A549 (cell line): ENCODE measurements around the gene CDC14A. TPM values are rescaled to one million over a fixed set of nuclear protein-coding genes. Genes with fewer than 3 reads are reported as not detected.

ENCODE experiments used
- ATAC-seq, 2 experiments: fragments of 200-7000 bp in 1 of 2; fragments of >200 bp in 1 of 2; cut with Nextera tagmentation in 1 of 2; cut with Tn5 transposase in 1 of 2; 3 replicates each; pipeline versions ENCODE4 v1.8.0 to v1.9.1; 2018 to 2020; ENCODE audit warnings: mild to moderate bottlenecking in 1 of 2, moderate library complexity in 1 of 2
- CTCF ChIA-PET: fragments of 300-600 bp; sonication (Branson Sonifier 250); formaldehyde crosslinking; extraction: SDS; loops from one replicate; lab custom pipeline; 2021; ENCODE audit warnings: antibody characterized with exemption, inconsistent platforms; lab: Yijun Ruan, JAX
- POLR2A ChIA-PET: fragments of 350-600 bp; formaldehyde crosslinking; extraction: SDS; loops from one replicate; lab custom pipeline; 2021; ENCODE audit warnings: antibody characterized with exemption, inconsistent platforms; lab: Yijun Ruan, JAX
- DNase-seq, 2 experiments: peaks; one replicate each; pipeline versions ENCODE4 v3.0.0 to v3.0.0-alpha.2; 2011 to 2016; ENCODE audit warnings: low read depth in 1 of 2, low spot score in 1 of 2
- FAIRE-seq: peaks from 2 replicates; lab custom pipeline; 2011; peaks lifted over from hg19 to GRCh38; lab: Jason Lieb, UNC
- H3K27ac ChIP-seq, 2 experiments: fragments of >200 bp; sonication (Bioruptor Twin); formaldehyde crosslinking; 3 replicates each; pipeline ENCODE4 v1.5.1; 2016 to 2017
- H3K4me1 ChIP-seq: fragments of >200 bp; sonication (Bioruptor Twin); formaldehyde crosslinking; 3 replicates; pipeline ENCODE4 v1.6.1; 2016
- H3K4me2 ChIP-seq: fragments of >200 bp; sonication (Bioruptor Twin); formaldehyde crosslinking; 3 replicates; pipeline ENCODE4 v1.6.1; 2016
- H3K4me3 ChIP-seq: fragments of >200 bp; sonication (Bioruptor Twin); formaldehyde crosslinking; 3 replicates; pipeline ENCODE4 v1.5.1; 2016
- H3K9me3 ChIP-seq: fragments of >200 bp; sonication (Bioruptor Twin); formaldehyde crosslinking; 3 replicates; pipeline ENCODE4 v1.6.1; 2016
- BCL3 ChIP-seq: fragments of >200 bp; sonication (Bioruptor Twin); formaldehyde crosslinking; IDR thresholded peaks from 3 replicates; pipeline ENCODE4 v1.6.1; 2016
- CBX8 ChIP-seq: fragments of 200-600 bp; sonication (generic); IDR thresholded peaks from 2 replicates; pipeline ENCODE4 v1.6.1; 2016
- CEBPB ChIP-seq, 2 experiments: fragments of >200 bp in 1 of 2; sonication (Bioruptor Twin) in 1 of 2; formaldehyde crosslinking in 1 of 2; IDR thresholded peaks; 2 replicates each; pipeline ENCODE4 v1.6.1; 2012 to 2016
- FOXS1 ChIP-seq: fragments of 250-450 bp; sonication (Bioruptor Pico); IDR thresholded peaks from 2 replicates; pipeline ENCODE4 v1.5.0; 2020; ENCODE audit warnings: mild to moderate bottlenecking, moderate library complexity
- HEYL ChIP-seq: fragments of 250-450 bp; sonication (Bioruptor Pico); IDR thresholded peaks from 2 replicates; pipeline ENCODE4 v1.8.0; 2021; ENCODE audit warnings: mild to moderate bottlenecking, moderate library complexity
- HOXB13 ChIP-seq: fragments of 250-450 bp; sonication (Bioruptor Pico); IDR thresholded peaks from 2 replicates; pipeline ENCODE4 v1.5.0; 2020; ENCODE audit warnings: low read depth, mild to moderate bottlenecking, moderate library complexity
- MAX ChIP-seq: IDR thresholded peaks from 2 replicates; pipeline ENCODE4 v1.6.1; 2012
- MAZ ChIP-seq: fragments of 150-350 bp; IDR thresholded peaks from 2 replicates; pipeline ENCODE4 v1.6.1; 2014; ENCODE audit warnings: antibody characterized with exemption, low read depth, low read length, borderline replicate concordance
- NFE2L2 ChIP-seq: fragments of 150-350 bp; conservative IDR thresholded peaks from 2 replicates; pipeline ENCODE4 v1.6.1; 2014; ENCODE audit warnings: low read length
- POLR2A ChIP-seq: IDR thresholded peaks from 2 replicates; pipeline ENCODE4 v1.6.1; 2012; ENCODE audit warnings: mild to moderate bottlenecking, low read length
- POLR2AphosphoS2 ChIP-seq: conservative IDR thresholded peaks from 2 replicates; pipeline ENCODE4 v1.6.1; 2012; ENCODE audit warnings: low read length, improper control_type of control experiment, inconsistent platforms
- RNF2 ChIP-seq: fragments of 200-600 bp; sonication (generic); IDR thresholded peaks from 2 replicates; pipeline ENCODE4 v1.6.1; 2016; ENCODE audit warnings: low read depth, mild to moderate bottlenecking, antibody characterized with exemption, moderate library complexity, borderline replicate concordance
- SMC3 ChIP-seq: fragments of >200 bp; sonication (Bioruptor Twin); formaldehyde crosslinking; IDR thresholded peaks from 3 replicates; pipeline ENCODE4 v1.6.1; 2018; ENCODE audit warnings: inconsistent platforms
- TFCP2L1 ChIP-seq: fragments of 250-450 bp; sonication (Bioruptor Pico); IDR thresholded peaks from 2 replicates; pipeline ENCODE4 v1.5.0; 2021; ENCODE audit warnings: mild to moderate bottlenecking
- ZC3H11A ChIP-seq: fragments of 450-650 bp; IDR thresholded peaks from 2 replicates; pipeline ENCODE4 v1.6.1; 2014; ENCODE audit warnings: antibody characterized with exemption, mild to moderate bottlenecking
- ZFP36 ChIP-seq: fragments of 450-650 bp; IDR thresholded peaks from 2 replicates; pipeline ENCODE4 v1.6.1; 2014; ENCODE audit warnings: borderline replicate concordance; ENCODE audit not compliant: partially characterized antibody
- ZNF302 ChIP-seq: fragments of 250-450 bp; sonication (Bioruptor Pico); IDR thresholded peaks from 2 replicates; pipeline ENCODE4 v1.9.0; 2021; ENCODE audit warnings: inconsistent platforms, mild to moderate bottlenecking, moderate library complexity
- ZSCAN20 ChIP-seq: fragments of 250-450 bp; sonication (Bioruptor Pico); IDR thresholded peaks from 2 replicates; pipeline ENCODE4 v1.8.0; 2022; ENCODE audit warnings: mild to moderate bottlenecking, moderate library complexity
- WGBS: methylation state at CpG from one replicate; pipeline ENCODE4 v1.1.6; 2017; ENCODE audit errors: missing lambda C conversion rate; 5-methylcytosine and 5-hydroxymethylcytosine counted together
- polyA minus RNA-seq: library from RNA; depleted of rRNA, polyadenylated mRNA; stranded (reverse); fragments of >200 nt; gene quantifications from 2 replicates; pipeline ENCODE4 v1.2.3, GENCODE V29; 2011; rRNA and poly(A)+ RNA removed
- polyA plus RNA-seq, 4 experiments: library from polyadenylated mRNA; depleted of rRNA in 3 of 4; stranded (reverse); fragments of >200 nt; fragmentation: RNase III in 1 of 4; extraction: RNeasy Plus Mini Kit Qiagen cat#74134 plus additional on column Dnase treatment in 1 of 4; gene quantifications; 2 replicates in 3 of 4; 3 replicates in 1 of 4; pipeline ENCODE4 v1.2.3, GENCODE V29; 2011 to 2017
- TF ChIP-seq, protein P1 (sequence below): fragments of 200-600 bp; sonication (generic); IDR thresholded peaks from 2 replicates; pipeline ENCODE4 v1.6.1; 2016; ENCODE audit warnings: antibody characterized with exemption, mild to moderate bottlenecking, moderate library complexity
- TF ChIP-seq, protein P2 (sequence below): fragments of >200 bp; sonication (Bioruptor Twin); formaldehyde crosslinking; IDR thresholded peaks from 3 replicates; pipeline ENCODE4 v1.5.1; 2016
- TF ChIP-seq, protein P3 (sequence below): fragments of >200 bp; sonication (Bioruptor Twin); formaldehyde crosslinking; IDR thresholded peaks from 2 replicates; pipeline ENCODE4 v1.6.1; 2016

The CDC14A gene
- 3.3 and 4.1 TPM in 2 replicates for polyA plus RNA-seq (2011; rRNA removed)
- 1.2 and 1.4 TPM in 2 replicates for polyA plus RNA-seq (2012; cell fraction: cytosol; rRNA removed)
- 1.5 and 1.6 TPM in 2 replicates for polyA plus RNA-seq (2012; cell fraction: nucleus; rRNA removed)
- 1.6 to 1.8 TPM (median 1.6 TPM) in 3 replicates for polyA plus RNA-seq (2017; fragmentation: RNase III; extraction: RNeasy Plus Mini Kit Qiagen cat#74134 plus additional on column Dnase treatment)
- polyA minus RNA-seq, result 3.2 and 4.2 TPM in 2 replicates

- Histone ChIP-seq H3K4me1 (peaks cover 25% of the 10 kb centered on the region), H3K4me3 (peak within 1 kb of the TSS; percentile 92), H3K9me3 (no peaks in the 10 kb centered on the region), H3K4me2 (peak within 1 kb of the TSS; percentile 98), H3K27ac (peak within 1 kb of the TSS; percentile 92 to 94)
- peak; percentile 92 to 95 for DNase-seq
- 2% methylated on average over 38 of the region's 65 CpGs for WGBS
- ATAC-seq, result peak; percentile 90 to 92
- CTCF ChIA-PET, result interaction anchor here (0.9 to 1.3 kb wide), 2 partner anchors 55 to 115 kb away, joined by 3 read pairs; no protein-coding TSS in a partner anchor
- no peak for FAIRE-seq
- POLR2A ChIA-PET, result interaction anchor here (0.6 to 2.3 kb wide), 7 partner anchors 31 to 533 kb away, joined by 3 to 10 read pairs (median 4); partner anchors contain the start of genes DBT, RTCA, SASS6 and TRMT13
- TF ChIP-seq BCL3 (0 out of 3 replicates have a peak, but pooled peaks have one; percentile 40), MAX (0 out of 2 replicates have a peak, but pooled peaks have one; percentile 21), ZFP36 (no peak), ZNF302 (no peak), ZSCAN20 (CRISPR knock-in tag) (no peak), POLR2AphosphoS2 (no peak), CBX8 (no peak), POLR2A (peak; percentile 81), ZC3H11A (no peak), RNF2 (no peak), CEBPB (IDR thresholded peaks at IDR 0.05) (no peak), HEYL (CRISPR knock-in tag) (no peak), NFE2L2 (no peak), HOXB13 (CRISPR knock-in tag) (no peak)
- TF ChIP-seq, protein P1, sequence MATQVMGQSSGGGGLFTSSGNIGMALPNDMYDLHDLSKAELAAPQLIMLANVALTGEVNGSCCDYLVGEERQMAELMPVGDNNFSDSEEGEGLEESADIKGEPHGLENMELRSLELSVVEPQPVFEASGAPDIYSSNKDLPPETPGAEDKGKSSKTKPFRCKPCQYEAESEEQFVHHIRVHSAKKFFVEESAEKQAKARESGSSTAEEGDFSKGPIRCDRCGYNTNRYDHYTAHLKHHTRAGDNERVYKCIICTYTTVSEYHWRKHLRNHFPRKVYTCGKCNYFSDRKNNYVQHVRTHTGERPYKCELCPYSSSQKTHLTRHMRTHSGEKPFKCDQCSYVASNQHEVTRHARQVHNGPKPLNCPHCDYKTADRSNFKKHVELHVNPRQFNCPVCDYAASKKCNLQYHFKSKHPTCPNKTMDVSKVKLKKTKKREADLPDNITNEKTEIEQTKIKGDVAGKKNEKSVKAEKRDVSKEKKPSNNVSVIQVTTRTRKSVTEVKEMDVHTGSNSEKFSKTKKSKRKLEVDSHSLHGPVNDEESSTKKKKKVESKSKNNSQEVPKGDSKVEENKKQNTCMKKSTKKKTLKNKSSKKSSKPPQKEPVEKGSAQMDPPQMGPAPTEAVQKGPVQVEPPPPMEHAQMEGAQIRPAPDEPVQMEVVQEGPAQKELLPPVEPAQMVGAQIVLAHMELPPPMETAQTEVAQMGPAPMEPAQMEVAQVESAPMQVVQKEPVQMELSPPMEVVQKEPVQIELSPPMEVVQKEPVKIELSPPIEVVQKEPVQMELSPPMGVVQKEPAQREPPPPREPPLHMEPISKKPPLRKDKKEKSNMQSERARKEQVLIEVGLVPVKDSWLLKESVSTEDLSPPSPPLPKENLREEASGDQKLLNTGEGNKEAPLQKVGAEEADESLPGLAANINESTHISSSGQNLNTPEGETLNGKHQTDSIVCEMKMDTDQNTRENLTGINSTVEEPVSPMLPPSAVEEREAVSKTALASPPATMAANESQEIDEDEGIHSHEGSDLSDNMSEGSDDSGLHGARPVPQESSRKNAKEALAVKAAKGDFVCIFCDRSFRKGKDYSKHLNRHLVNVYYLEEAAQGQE, result no peak
- TF ChIP-seq, protein P2, sequence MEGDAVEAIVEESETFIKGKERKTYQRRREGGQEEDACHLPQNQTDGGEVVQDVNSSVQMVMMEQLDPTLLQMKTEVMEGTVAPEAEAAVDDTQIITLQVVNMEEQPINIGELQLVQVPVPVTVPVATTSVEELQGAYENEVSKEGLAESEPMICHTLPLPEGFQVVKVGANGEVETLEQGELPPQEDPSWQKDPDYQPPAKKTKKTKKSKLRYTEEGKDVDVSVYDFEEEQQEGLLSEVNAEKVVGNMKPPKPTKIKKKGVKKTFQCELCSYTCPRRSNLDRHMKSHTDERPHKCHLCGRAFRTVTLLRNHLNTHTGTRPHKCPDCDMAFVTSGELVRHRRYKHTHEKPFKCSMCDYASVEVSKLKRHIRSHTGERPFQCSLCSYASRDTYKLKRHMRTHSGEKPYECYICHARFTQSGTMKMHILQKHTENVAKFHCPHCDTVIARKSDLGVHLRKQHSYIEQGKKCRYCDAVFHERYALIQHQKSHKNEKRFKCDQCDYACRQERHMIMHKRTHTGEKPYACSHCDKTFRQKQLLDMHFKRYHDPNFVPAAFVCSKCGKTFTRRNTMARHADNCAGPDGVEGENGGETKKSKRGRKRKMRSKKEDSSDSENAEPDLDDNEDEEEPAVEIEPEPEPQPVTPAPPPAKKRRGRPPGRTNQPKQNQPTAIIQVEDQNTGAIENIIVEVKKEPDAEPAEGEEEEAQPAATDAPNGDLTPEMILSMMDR, result no peak
- TF ChIP-seq, protein P3, sequence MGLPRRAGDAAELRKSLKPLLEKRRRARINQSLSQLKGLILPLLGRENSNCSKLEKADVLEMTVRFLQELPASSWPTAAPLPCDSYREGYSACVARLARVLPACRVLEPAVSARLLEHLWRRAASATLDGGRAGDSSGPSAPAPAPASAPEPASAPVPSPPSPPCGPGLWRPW, result no peak
Observed at GRCh38 chr1:100352267-100353070, at the start of gene CDC14A. CDC14A (plus strand) TSS chr1:100352506; CDS start chr1:100352955, 449 bp downstream.

- no peaks in the 10 kb centered on the region for H3K4me1 ChIP-seq
- WGBS, result 62% methylated on average over 2 of the region's 2 CpGs
- TF ChIP-seq TFCP2L1, result no peak
- TF ChIP-seq MAZ, result no peak
- TF ChIP-seq MAX, result no peak
- TF ChIP-seq SMC3, result no peak
- TF ChIP-seq FOXS1 (CRISPR knock-in tag), result no peak
- ChIA-PET CTCF (interaction anchor here (0.6 kb wide), 1 partner anchor 133 kb away, joined by 5 read pairs; no protein-coding TSS in a partner anchor), POLR2A (no interaction called here)
- no peak for FAIRE-seq
- no peak overlapping the region for H3K4me3 ChIP-seq
- no peaks in the 10 kb centered on the region for H3K9me3 ChIP-seq
- no peak for DNase-seq
- no peak overlapping the region for H3K4me2 ChIP-seq
- H3K27ac ChIP-seq, result no peak overlapping the region
- ATAC-seq, result no peak
Observed at GRCh38 chr1:100302739-100303138, 49.6 kb upstream of the CDC14A start.
